Inflammatory macrophage (primary cell): Measurements from ENCODE around the gene RBM46.

Experiments used
- DNase-seq, 2 donors: peaks; one replicate each; pipeline ENCODE4 v3.0.0-alpha.2; 2020 to 2022
- total RNA-seq, 18 experiments: gene quantifications; one replicate each; lab custom pipeline; 2026; ENCODE audit warnings: mixed read lengths in 6 of 18, inconsistent platforms in 2 of 18; lab: John Stamatoyannopoulos, UW

RBM46 gene, protein sequence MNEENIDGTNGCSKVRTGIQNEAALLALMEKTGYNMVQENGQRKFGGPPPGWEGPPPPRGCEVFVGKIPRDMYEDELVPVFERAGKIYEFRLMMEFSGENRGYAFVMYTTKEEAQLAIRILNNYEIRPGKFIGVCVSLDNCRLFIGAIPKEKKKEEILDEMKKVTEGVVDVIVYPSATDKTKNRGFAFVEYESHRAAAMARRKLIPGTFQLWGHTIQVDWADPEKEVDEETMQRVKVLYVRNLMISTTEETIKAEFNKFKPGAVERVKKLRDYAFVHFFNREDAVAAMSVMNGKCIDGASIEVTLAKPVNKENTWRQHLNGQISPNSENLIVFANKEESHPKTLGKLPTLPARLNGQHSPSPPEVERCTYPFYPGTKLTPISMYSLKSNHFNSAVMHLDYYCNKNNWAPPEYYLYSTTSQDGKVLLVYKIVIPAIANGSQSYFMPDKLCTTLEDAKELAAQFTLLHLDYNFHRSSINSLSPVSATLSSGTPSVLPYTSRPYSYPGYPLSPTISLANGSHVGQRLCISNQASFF
- total RNA-seq = 0 to 0.66 (median 0) reads per million in 18 experiments

- no peak for DNase-seq
Measured at GRCh38 chr4:154781126-154781982, at the start of gene RBM46. TSS of gene RBM46 (plus strand) at chr4:154781272. CDS start at chr4:154796753, 15,481 bp downstream.

DNA sequence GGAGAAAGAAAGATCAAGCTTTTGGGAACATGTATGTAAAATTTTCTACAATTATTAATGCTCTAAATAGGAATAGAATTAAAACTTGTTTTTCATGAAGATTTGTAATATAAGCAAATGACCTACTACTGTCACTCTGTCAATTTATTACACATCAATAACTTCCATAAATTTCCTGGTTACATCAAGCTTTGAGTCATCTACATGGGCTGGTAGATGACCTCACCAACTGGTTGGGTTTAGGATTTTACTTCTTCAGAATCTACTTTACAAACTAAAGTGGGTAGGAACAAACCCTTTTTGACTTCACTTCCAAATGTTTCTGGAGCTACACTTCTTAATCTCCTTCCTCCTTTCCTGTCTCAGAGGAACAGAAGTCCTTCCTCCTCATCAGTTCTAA lies 49.3 kb upstream of the RBM46 start:
- no peak for DNase-seq

- DNase-seq = no peak
Measured at GRCh38 chr4:154732669-154733068, 48.4 kb upstream of the RBM46 start.

- DNase-seq = no peak
Measured at GRCh38 chr4:154736770-154737169, 44.3 kb upstream of the RBM46 start.

- no peak for DNase-seq
Measured at GRCh38 chr4:154738426-154738825, 42.6 kb upstream of the RBM46 start.

GRCh38 chr4:154739111-154739510 lies 42.0 kb upstream of the RBM46 start:
- no peak for DNase-seq

DNA sequence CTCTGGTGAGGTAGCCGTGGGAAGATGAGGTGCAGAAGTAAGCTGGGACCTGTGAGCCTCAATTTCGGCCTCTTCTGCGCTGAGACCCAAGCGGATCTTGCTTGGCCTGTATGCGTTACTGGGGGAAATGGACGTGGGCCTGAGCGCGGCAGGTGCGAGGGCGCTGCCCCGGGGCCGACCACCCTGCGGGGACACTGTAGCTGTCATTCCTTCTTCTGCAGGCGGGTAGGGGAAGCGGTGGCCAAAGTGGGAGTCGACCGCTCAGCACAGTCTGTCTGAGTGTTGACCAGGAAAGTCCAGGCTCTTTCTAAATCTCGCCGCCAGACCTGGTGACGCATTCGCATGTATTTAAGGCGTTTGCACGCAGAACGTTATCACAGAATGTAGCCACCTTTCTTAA lies 40.6 kb upstream of the RBM46 start:
- DNase-seq = no peak

DNA sequence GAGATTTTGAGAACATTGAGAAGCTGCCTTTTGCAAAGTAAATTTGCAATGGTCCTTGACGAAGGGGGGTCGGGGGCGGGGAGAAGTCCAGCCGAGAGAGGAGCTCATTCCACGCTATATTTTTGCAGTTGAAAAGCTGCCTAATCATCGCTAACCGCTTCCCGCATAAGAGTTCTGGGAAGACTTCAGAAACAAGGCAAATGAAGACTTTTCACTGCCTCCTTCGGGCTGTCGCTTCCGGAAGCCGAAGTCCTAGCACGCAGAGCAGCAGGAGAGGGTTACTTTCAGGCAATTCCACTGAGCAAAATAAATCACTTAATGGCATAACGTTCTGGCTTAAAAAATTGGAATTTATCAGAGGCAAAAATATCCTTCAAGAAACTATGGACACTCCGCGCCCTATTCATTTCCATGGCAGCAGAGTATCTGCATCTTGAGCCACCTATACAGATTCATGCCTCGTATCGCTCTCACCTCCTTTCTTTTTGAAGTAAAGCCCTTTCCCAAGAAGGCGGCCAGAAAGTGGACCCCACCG lies 39.9 kb upstream of the RBM46 start:
- DNase-seq = no peak

- DNase-seq = no peak
Measured at GRCh38 chr4:154741922-154742850, 38.9 kb upstream of the RBM46 start.

GRCh38 chr4:154743683-154744340 lies 37.3 kb upstream of the RBM46 start, which contains the start of gene LRAT:
TSS of gene LRAT (plus strand) at chr4:154744000. CDS start at chr4:154744327, 327 bp downstream.
- DNase-seq = no peak

DNA sequence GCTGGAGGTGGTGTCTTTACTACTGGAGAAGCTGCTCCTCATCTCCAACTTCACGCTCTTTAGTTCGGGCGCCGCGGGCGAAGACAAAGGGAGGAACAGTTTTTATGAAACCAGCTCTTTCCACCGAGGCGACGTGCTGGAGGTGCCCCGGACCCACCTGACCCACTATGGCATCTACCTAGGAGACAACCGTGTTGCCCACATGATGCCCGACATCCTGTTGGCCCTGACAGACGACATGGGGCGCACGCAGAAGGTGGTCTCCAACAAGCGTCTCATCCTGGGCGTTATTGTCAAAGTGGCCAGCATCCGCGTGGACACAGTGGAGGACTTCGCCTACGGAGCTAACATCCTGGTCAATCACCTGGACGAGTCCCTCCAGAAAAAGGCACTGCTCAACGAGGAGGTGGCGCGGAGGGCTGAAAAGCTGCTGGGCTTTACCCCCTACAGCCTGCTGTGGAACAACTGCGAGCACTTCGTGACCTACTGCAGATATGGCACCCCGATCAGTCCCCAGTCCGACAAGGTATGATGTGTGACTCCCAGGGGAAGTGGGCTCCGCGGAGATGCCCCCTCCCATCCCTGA lies 36.6 kb upstream of the RBM46 start:
- no peak for DNase-seq

DNA sequence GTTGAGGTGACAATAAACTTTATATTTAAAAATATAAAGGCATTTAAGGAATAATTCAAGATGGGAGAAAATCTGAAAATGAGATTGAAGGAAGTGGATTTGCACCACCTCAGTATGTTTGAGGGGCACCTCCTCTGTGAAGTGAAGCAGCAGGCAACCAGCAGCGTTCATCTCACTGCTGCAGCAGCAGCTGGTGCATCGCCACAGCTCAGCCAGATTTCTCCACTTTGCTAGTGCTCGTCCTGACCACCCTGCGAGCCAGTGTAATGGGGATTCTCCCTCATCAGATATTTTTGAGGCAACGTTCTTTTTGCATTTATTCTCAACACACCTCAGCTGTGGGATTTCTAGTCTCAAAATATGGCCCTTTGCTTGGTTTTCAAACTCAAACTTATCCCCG lies 23.4 kb upstream of the RBM46 start:
- no peak for DNase-seq

DNA sequence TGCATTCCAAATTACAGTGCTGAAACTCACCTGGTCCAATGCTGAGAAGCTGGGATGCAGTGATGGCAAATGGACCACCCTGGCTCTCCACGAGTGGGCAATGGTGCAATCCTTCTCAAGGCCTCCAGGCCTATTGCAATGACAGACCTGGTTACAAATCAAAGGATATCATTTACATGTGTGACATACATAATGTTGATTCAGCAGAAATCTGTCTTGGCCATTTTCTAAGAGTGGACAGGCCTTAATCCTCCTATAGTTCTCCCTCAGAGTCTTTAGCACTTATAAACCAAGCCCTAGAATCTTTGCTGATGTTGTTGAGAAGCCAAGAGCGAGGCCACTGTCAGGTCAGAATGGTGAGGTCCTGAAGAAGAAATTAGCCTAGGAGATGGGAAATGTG lies 20.2 kb upstream of the RBM46 start:
- no peak for DNase-seq

DNA sequence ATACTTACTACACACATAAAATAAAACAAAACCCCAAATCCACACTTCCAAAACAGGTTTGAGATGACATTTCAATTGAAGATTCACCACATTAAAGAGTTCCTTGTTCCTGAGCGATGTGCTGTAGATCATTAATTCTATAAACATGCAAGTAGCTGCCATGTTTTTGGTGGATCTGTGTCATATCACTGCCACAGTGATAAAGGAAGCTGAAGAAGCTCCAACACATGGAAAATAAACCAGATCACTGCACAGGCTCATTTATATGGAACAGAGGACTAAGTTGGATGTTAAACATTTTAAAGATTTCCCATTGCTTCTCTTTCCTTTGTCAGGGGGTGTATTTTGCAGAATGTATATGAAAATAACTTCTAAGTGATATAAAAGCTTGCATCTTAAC lies 2.8 kb upstream of the RBM46 start:
- no peak for DNase-seq

- peak; percentile 1 to 7 for DNase-seq
Measured at GRCh38 chr4:154779362-154779947, 1.6 kb upstream of the RBM46 start.

DNA sequence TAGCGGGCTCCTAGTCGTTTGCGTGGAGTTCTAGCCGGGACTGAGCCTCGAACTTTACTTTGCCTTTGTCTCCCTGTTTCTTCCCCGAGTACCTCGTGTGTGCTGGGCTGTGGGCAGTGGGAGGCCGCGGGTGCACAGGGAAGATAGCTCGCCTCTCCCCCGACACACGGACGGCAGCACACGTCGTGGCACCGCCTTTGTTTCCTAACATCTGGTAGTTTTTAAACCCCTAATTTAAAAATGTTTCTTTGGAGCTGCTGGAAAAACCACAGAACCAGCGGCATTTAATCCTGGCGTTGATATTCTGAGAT lies 866 bp downstream of the RBM46 start:
- DNase-seq = no peak

DNA sequence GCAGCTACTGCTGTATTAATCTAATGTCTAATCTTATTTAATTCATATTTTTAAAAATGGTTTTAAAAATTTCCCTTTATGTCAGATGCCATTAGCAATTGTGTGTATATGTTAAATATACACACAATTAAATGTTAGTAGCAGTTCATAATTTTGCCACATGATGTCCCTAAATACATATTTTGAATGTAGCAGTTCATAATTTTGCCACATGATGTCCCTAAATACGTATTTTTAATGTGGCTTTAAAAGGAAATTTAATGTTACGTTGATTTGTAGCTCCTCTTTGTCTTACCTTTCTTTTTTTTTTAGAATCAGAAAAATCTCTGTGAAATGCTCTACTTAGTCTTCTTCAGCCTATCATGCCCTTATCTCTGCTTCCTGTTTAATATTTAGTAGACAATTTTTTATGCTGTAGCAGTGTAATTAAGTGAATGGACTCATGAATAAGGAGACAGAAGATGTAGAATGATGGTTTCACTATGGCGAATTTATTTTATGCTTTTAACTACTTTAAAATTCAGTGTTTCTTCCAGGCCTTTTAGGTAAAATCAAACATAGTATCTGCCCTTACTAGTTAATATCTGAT lies 26.1 kb downstream of the RBM46 start:
- peak; percentile 1 to 47 for DNase-seq

- DNase-seq = no peak
Measured at GRCh38 chr4:154818230-154818629, 37.2 kb downstream of the RBM46 start.

GRCh38 chr4:154822775-154823174 lies 41.7 kb downstream of the RBM46 start:
- no peak for DNase-seq

DNA sequence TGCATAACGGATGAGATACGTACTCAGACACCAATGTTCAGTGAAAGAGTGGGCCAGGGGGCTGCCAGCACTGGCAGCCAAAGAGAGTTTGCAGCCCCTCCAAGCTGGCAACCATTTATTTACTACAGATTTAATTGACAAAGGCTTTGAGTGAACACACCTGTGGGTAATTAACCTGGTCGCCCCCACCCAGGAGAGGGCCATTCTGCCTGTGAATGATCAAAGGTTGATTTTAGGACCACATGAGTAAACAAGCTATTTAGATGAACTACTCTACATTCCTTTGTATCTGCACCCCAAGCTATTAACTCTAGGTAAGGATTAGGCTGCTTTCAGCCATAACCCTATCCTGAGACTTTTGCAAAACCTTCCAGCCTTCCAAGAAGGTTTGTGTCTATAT lies 55.0 kb downstream of the RBM46 start:
- no peak for DNase-seq
